Subcutaneous abdominal adipose tissue (tissue), 5 donors: ENCODE measurements around the gene BNC2.

ENCODE experiments used
- H3K27ac ChIP-seq: one replicate; pipeline ENCODE4 v1.7.0; 2013; ENCODE audit warnings: low read depth, mild to moderate bottlenecking, inconsistent platforms, low read length, moderate library complexity
- H3K27me3 ChIP-seq, 5 donors: one replicate each; pipeline ENCODE4 v1.7.0; 2013; ENCODE audit warnings: low read length in 5 of 5, inconsistent platforms in 1 of 5; ENCODE audit not compliant: control insufficient read depth in 5 of 5, insufficient read depth in 4 of 5
- H3K36me3 ChIP-seq, 5 donors: one replicate each; pipeline ENCODE4 v1.7.0; 2013; ENCODE audit warnings: low read length in 5 of 5; ENCODE audit not compliant: control insufficient read depth in 5 of 5, insufficient read depth in 5 of 5
- H3K4me1 ChIP-seq, 5 donors: one replicate each; pipeline ENCODE4 v1.7.0; 2013; ENCODE audit warnings: low read length in 5 of 5, mild to moderate bottlenecking in 3 of 5, moderate library complexity in 1 of 5; ENCODE audit not compliant: control insufficient read depth in 5 of 5, insufficient read depth in 5 of 5
- H3K4me3 ChIP-seq, 5 donors: one replicate each; pipeline ENCODE4 v1.7.0; 2013; ENCODE audit warnings: low read length in 5 of 5, low read depth in 1 of 5
- H3K9ac ChIP-seq, 5 donors: one replicate each; pipeline ENCODE4 v1.7.0; 2013; ENCODE audit warnings: low read length in 5 of 5, mild to moderate bottlenecking in 4 of 5, moderate library complexity in 3 of 5
- H3K9me3 ChIP-seq, 5 donors: one replicate each; pipeline ENCODE4 v1.7.0; 2013; ENCODE audit warnings: low read length in 5 of 5; ENCODE audit not compliant: control insufficient read depth in 5 of 5
- donor health status: healthy.
- donor health status: healthy.
- donor health status: healthy.
- donor health status: healthy.
- donor health status: healthy.

The BNC2 gene

GRCh38 chr9:16575986-16576245, 294.6 kb downstream of the BNC2 start:
- Histone ChIP-seq H3K9me3 (no peaks in the 10 kb centered on the region), H3K4me3 (peak overlapping the region in 2 of 5 donors; percentile 0 to 43), H3K4me1 (peaks cover 0 to 20% (median 10%) of the 10 kb centered on the region in 5 donors), H3K9ac (peak overlapping the region in 2 of 5 donors; percentile 3 to 35), H3K36me3 (no peaks in the 10 kb centered on the region), H3K27me3 (no peaks in the 10 kb centered on the region), H3K27ac (no peak overlapping the region)

DNA sequence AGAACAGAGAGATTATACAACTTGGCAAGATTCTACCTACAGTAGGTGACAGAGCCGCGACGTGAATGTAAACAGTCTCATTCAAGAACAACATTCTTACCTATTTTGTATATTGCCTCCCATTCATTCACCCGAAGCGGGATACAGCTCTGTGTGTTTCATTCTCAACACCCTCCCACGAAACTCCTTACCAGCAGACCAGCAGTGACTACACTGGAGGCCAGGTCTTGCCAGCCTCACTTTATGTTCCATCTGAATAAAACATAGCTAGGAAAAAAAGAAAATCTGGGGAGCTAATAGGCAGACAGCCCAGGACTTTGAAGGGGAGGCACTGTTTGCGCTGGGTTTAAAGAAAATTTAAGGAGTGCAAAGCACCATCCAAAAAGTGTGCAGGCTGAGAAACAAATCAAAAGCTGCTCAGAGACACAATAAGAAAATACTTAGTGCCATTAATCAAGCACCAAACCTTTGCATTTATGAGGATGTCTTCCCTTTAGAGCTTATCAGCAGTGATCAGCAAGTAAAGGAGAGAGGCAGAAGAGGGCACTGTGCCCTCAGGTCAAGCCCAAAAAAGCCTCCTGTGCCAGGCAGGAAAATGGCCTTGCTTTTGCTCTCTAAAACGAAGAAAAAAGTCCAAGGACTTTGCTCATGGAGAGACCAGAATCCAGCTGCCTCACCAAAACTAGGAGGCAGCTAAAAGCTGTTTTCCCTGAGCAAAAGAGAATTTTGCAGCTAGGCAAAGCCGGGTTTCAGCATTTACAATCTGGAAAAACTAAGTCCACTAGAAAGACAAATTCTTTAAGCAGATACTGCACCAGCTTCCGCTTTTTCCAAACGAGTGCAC, 295.1 kb downstream of the BNC2 start:
- Histone ChIP-seq H3K27ac (no peak overlapping the region), H3K4me3 (peak overlapping the region in 2 of 5 donors; percentile 0 to 43), H3K4me1 (peaks cover 0 to 21% (median 10%) of the 10 kb centered on the region in 5 donors), H3K9ac (peak overlapping the region in 2 of 5 donors; percentile 3 to 35), H3K36me3 (no peaks in the 10 kb centered on the region), H3K27me3 (no peaks in the 10 kb centered on the region), H3K9me3 (no peaks in the 10 kb centered on the region)

DNA sequence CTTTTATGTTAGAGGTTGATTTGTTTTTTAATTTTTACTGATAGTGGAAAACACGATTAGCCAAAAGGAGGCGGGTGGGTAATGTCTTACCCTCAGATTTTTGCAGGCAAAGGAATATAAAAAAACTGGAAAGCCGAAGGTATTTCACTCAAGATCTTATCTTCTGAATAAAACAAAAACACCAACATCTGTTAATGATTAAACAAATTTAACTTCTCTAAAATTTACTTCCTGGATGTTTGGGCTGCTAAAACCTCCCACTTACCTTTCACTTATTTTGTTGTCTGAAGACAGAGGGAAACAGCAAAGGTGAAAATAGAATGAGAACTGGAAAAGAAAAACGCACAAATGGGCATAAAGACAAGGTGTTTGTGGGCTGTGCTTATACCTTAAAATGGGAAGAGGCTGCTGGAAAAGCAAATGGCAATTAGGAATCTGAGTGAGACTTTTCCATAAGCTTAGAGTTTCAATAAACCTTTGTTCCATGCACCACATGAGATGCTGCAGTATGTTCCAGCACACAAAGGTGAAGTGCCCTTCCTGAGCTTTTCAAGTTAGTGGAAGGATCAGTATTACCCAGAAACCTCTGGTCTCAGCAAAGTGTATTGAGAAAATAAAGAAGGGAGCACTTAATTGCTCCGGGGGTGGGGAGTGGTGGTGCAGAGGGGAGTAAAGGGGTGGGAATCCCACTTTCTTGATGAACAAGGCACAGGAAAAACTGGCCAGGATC, 298.3 kb downstream of the BNC2 start:
- no peak overlapping the region for H3K27ac ChIP-seq
- H3K4me1 ChIP-seq, result peaks cover 0 to 23% (median 10%) of the 10 kb centered on the region in 5 donors
- H3K4me3 ChIP-seq, result no peak overlapping the region
- no peaks in the 10 kb centered on the region for H3K9me3 ChIP-seq
- H3K27me3 ChIP-seq, result no peaks in the 10 kb centered on the region
- H3K36me3 ChIP-seq, result no peaks in the 10 kb centered on the region
- no peak overlapping the region for H3K9ac ChIP-seq

DNA sequence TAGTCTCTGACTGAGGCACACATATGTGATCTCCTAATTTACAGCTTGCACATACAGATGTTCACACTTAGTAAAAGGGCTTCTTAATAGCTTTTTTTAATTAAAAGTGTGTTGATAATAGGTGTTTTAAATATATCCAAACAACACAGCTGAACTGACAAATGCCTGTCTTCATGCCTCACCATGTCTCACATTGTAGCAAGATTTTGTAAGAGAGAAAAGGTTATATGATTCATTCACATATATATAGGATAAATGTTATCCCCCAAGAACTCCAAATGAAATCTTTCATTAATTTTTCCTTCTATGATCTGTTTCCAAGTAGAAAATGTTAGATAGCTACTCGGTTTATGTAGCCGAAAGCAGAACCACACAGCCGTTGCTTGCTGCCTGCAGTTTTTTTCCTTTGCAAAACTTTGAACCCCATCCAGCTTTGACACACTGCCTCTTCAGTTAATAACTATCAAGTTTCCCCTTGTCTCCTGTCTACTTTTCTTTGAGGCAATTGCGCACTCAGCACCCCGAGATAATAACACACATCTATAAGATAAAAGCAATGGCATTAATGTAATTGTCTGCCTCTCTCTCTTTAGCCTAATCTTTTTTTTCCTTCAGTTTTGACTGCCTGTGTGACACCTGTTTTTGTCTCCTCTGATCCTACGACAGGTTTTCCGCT, 299.2 kb downstream of the BNC2 start:
- Histone ChIP-seq H3K4me3 (peak overlapping the region in 1 of 5 donors; percentile 42), H3K36me3 (no peaks in the 10 kb centered on the region), H3K9me3 (no peaks in the 10 kb centered on the region), H3K27ac (no peak overlapping the region), H3K27me3 (no peaks in the 10 kb centered on the region), H3K9ac (peak overlapping the region in 1 of 5 donors; percentile 52), H3K4me1 (peaks cover 0 to 20% (median 10%) of the 10 kb centered on the region in 5 donors)

DNA sequence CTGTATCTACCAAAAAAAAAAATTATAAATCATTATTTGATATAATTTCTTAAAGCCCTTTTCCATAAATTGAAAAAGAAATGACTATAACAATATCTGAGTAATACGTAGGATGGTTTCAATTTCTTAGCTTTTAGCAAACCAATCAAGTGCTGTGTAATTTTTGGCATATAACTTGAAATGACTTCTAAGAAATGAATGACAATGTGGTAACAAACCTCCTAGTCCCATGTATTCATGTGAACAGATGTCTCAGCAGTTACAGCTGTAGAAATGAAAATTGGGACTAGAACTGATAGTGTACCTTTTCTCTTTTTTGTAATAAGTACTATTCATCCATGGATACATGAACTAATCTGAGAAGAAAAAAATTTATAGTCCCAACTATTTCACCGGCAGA, 307.0 kb downstream of the BNC2 start:
- Histone ChIP-seq H3K9me3 (no peaks in the 10 kb centered on the region), H3K4me3 (no peak overlapping the region), H3K27me3 (no peaks in the 10 kb centered on the region), H3K36me3 (no peaks in the 10 kb centered on the region), H3K9ac (no peak overlapping the region), H3K27ac (no peak overlapping the region), H3K4me1 (no peaks in the 10 kb centered on the region)

- no peaks in the 10 kb centered on the region for H3K9me3 ChIP-seq
- no peak overlapping the region for H3K4me3 ChIP-seq
- H3K27ac ChIP-seq, result no peak overlapping the region
- no peaks in the 10 kb centered on the region for H3K36me3 ChIP-seq
- no peaks in the 10 kb centered on the region for H3K4me1 ChIP-seq
- no peaks in the 10 kb centered on the region for H3K27me3 ChIP-seq
- no peak overlapping the region for H3K9ac ChIP-seq
These were observed 309.3 kb downstream of the BNC2 start for GRCh38 chr9:16561121-16561520.

DNA sequence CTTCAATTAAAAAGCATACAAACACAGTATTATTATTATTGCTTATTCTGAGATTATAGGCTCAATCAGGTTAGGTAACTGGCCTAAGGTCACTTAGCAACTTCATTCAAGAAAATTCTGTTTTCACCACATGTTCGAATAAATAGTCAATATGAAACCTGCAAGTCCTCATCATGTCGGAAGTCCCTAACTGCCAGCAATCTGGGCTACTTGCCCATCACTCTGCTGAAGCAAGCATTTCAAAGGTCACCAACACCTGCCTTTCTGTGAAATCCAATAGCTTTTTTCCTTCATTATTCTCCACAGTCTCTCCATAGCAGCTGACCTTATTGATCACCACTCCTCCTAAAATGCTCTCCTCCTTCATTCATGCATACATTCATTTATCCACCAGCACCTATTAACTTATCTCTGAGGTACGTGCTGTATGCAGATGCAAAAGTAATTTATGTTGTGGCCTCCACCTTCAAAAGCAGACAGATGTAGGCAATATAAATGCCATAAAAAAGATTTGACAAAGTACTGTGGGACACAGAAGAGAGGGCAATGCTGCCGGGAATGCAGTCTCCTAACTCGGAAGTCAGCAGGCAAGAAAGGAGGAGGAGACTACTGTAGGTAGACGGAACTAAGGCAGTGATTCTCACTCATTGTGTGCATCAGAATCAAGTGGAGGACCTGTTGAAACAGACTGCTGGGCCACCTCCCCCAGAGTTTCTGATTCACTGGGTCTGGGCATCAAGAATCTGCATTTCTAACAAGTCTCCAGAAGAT, 310.9 kb downstream of the BNC2 start:
- H3K9ac ChIP-seq, result no peak overlapping the region
- H3K4me3 ChIP-seq, result no peak overlapping the region
- no peak overlapping the region for H3K27ac ChIP-seq
- no peaks in the 10 kb centered on the region for H3K27me3 ChIP-seq
- no peaks in the 10 kb centered on the region for H3K4me1 ChIP-seq
- H3K36me3 ChIP-seq, result no peaks in the 10 kb centered on the region
- no peaks in the 10 kb centered on the region for H3K9me3 ChIP-seq

DNA sequence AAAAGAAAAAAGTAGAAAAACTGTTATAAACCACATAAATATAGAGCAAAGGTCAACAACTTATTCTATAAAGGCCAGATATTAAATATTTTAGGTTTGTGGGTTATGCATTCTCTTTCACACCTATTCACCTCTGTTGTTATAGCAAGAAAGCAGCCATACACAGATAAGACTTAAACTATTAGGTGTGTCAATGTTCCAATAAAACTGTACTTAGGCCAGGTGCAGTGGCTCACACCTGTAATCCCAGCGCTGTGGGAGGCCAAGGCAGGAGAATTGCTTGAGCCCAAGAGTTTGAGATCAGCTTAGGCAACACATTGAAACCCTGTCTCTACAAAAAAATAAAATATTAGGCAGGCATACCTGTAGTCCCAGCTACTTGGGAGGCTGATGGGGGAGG, 314.7 kb downstream of the BNC2 start:
- Histone ChIP-seq H3K27ac (no peak overlapping the region), H3K36me3 (peaks cover 8 to 17% (median 9%) of the 10 kb centered on the region in 5 donors), H3K9ac (no peak overlapping the region), H3K27me3 (no peaks in the 10 kb centered on the region), H3K9me3 (no peaks in the 10 kb centered on the region), H3K4me1 (no peaks in the 10 kb centered on the region), H3K4me3 (no peak overlapping the region)

GRCh38 chr9:16553869-16554540, 316.5 kb downstream of the BNC2 start:
- Histone ChIP-seq H3K36me3 (peaks cover 8 to 17% (median 9%) of the 10 kb centered on the region in 5 donors), H3K4me1 (no peaks in the 10 kb centered on the region), H3K9me3 (no peaks in the 10 kb centered on the region), H3K9ac (no peak overlapping the region), H3K27me3 (no peaks in the 10 kb centered on the region), H3K27ac (no peak overlapping the region), H3K4me3 (no peak overlapping the region)
